GM19240 (cell line): ENCODE data around the gene LRBA.

Experiments used
- DNase-seq: peaks from one replicate; pipeline ENCODE4 v3.0.0; 2011; ENCODE audit warnings: low spot score; ENCODE audit not compliant: insufficient read length

Gene LRBA

GRCh38 chr4:150371869-150372268, 643.2 kb downstream of the LRBA start:
- DNase-seq: no peak

DNA sequence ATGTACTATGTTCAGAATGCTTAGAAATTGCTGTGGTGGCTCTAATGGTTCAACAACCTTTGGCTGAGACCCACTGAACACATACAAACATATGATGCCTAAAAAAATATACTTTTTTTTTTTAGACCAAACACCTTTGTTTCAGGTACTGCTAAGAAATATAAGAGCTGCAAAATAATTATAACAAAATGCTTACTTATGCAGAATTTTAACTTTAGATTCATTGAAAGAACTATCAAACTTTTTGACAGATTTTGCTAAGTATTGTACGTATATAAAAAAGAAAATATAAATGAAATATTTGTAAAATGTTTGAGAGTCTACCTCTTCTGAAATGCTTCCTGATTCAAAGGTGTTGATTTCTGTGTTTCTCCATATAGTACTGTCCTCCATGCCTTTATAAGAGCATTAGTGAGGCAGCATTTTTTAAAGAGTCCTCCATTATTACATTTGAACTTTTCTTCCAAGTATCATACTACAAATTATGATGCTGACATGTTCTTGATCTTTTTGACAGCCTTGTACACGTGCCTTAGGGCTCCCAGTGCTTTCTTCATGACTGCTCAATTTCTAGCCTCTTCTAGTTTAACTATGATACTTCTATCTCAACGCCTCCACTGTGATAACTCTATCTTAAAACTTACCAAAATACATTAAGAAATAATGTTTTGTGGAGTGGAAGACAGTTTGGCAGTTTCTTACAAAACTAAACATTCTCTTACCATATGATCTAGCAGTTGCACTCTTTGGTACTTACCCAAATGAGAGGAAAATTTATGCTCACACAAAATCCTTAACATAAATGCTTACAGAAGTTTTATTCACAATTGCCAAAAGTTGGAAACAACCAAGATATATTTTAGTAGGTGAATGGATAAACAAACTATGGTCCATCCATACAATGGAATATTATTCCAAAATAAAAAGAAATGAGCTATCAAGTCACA, 645.4 kb downstream of the LRBA start:
- no peak for DNase-seq

DNA sequence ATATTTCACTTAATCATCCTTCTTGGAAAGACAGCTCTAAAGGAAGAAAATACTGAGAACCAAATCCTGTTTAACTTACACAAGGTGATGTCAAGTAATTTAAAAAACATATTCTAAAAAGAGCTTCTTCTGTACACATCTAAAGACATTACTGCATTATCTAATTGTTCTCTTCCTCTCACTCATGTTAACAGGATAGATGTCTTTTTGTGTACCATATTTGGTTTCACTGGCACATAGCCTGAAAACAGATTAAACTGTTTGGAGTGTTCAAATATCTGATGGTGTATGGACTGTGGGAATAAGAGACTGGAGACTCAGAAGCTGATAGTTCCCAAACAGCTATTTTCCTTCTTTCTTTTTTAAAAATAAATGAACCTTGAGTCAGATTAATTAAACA, 646.4 kb downstream of the LRBA start:
- DNase-seq: no peak

GRCh38 chr4:150367326-150367725, 647.8 kb downstream of the LRBA start:
- DNase-seq: no peak

DNA sequence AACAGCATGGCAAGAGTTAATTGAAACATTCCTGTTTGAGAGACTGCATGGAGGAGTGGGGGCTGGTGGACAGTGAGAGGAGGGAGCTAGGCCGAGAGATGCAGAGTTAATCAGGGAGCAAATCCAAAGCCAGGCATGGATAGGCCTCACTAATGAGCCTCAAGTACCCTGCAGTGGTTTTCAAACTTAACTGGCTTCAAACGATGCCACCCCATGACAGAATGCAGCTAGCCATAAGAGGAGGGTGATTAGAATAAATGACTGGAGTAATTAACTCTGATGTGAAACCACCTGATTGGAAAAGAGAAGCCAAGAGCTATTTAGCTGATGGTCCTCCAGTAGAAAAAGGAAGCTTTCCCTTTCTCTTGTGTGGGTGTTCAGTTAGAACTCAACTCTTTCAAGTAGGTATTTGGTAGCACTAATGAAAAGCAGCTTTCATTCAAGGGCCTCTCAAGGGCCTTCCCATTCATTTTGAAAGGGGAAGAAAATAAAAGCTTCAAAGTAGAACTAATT, 648.5 kb downstream of the LRBA start:
- no peak for DNase-seq

GRCh38 chr4:150363721-150364688, 651.1 kb downstream of the LRBA start:
- DNase-seq: no peak

DNA sequence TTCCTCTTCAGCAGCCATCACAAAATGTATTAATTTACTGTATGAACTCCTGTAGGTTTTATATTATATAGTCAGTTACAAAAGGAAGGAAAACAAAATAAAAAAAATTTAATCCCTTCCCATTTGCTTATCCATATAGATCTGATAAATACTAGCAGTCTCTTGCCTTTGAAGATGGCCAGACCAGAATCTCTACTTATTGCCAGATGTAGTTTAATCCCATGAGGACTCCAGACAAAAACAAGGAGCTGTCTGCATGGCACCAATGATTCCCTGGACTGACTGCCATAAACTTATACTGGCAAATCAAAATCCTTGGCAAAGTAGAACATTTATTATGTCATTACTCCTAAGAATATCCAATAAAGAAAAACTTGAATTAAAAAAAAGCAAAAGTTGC, 656.4 kb downstream of the LRBA start:
- no peak for DNase-seq

DNA sequence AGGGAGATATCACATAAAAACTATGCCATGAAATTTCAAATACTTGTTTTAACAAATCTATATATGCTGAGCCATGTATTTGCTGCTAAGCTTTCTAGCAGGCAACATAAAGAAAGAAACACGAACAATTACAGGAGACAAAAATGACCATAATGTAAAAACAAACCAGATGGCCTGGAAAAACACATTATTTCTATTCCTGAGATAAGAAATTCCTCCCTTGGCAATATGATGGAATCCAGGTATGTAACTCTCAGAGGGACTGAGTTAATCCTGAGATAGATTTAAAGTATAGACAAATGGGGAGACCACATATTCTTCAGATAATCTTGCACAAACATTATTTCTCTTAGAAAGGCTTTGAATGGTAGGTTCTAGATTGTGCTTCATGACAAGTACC, 657.3 kb downstream of the LRBA start:
- no peak for DNase-seq

- no peak for DNase-seq
These were observed 659.1 kb downstream of the LRBA start for GRCh38 chr4:150355858-150356455.

GRCh38 chr4:150355418-150355817, 659.7 kb downstream of the LRBA start:
- no peak for DNase-seq

- DNase-seq: no peak
These were observed 660.8 kb downstream of the LRBA start for GRCh38 chr4:150354214-150354796.

DNA sequence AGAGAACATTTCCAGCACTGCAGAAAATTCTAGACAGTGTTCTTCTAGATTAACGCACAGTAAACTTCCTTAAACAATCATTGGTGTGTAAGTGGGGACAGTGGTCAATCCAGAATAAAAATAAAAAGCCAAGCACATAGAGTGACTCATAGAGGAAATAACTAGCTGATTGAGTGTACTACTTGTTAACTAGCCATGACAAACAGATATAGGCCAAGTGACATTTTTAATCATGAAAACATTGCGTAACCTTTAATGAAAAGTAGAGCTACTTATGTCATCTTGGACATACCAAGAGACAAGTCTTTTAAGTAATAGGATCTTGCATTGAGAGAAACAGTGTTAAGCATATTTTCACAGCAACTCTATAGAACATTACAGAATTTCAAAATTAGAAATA, 667.0 kb downstream of the LRBA start:
- no peak for DNase-seq

DNA sequence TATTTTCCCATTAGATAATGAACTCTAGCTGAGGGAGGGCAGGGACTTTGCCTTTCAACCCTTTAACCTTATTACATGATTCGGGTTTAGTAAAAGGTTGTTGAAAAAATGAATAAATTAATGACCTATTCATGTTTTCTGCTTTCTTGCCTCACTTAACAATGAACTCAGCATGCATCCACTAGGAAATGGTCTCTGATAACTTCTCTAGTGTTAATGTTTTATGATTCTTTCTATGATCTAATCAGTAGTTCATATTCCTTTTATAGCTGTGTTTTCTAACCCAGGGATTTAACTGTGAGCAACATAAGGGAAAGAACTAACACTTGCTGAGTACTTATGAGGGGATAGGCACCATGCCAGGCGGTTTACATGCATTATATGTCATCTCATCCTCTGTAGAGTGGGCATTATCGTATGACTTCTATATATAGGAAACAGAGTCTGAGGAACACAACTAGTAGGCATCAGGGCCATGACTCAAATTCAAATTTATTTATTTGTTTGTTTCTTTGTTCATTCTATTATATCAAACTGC, 669.8 kb downstream of the LRBA start:
- no peak for DNase-seq

DNA sequence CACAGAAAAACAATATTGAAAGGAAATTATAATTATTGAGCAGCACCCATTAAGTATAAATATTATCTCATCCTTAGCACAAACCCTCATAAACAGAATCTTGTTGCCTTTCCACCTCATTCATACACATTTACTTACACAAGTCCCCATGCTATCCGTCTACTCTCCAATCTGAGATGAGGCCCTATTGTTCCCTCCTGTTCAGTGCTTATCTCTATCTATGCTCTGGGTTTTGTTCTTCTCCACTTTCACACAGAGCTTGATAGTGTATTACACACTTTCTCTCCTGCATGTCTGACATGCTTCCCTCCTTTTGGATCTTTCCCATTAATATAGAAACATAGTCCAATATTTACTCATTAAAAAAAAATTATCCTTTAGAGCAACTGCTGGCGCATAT, 671.3 kb downstream of the LRBA start:
- no peak for DNase-seq

DNA sequence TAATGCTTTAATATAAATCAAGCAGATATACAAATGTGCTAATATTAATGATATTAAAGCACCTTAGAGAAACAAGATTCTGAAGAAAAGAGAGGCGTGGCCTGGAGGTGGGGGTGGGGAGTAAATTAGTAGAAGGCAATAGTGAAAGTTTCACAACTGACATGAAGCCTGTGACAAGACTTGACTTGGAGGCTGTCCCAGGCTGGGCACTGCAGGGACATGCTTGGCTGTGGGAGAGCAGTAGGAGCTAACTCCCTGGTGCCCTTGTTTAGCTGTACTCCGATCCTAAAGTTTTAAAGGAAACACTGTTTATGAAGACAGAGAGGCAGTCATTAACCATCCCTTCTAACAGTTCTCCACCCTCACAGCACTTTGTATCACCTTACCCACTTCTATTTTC, 672.1 kb downstream of the LRBA start:
- DNase-seq: no peak

DNA sequence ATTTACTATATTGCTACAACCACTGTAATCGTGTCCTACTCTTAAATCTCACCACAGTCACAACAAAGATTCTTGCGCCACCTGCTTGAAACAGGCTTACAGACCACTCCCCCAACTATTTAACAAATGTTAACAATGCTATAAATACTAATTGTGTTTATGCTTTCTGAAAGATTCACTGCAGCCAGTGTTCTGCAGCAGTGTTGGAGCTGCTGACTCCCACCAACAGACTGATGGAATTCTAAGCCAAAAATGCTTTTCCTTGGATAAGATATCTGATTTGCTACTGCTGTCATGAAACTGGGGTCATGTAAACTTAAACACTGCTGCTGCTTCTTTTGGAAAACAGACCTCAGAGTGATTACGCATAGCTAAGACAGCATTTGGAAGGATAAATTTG, 677.4 kb downstream of the LRBA start:
- no peak for DNase-seq

DNA sequence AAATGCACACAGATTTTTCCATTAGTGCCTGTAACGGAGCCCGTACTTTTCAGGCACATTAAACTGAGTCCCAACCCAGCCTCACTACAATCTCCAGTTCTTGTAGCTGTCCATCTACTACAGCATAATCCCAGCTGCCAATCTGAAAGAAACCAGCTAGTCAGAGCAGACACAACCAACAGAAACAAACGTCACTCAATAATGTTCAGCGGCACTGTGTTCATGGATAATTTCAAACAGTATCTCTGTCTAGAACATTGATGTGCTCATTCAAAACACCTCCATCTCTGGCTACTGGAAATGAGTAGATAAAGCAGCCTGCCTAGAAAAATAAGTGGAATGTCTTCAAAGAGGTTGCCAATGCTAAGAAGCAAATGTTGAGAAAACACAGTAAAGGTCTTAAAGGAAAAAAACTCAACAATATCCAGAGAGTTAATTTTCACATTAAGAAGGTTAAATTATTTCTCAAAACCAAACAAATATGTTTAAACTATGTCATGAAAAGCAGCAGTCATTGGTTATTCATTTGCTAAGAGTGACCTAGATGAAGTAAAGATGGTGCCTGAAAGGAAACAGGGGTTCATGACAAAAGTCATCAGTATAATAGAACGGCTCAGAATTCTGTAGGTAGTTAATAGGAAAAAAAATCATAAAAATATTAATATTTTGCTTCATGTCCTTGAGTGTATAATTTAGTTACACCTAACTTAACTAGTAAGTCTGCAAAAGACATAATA, 678.2 kb downstream of the LRBA start:
- DNase-seq: no peak

DNA sequence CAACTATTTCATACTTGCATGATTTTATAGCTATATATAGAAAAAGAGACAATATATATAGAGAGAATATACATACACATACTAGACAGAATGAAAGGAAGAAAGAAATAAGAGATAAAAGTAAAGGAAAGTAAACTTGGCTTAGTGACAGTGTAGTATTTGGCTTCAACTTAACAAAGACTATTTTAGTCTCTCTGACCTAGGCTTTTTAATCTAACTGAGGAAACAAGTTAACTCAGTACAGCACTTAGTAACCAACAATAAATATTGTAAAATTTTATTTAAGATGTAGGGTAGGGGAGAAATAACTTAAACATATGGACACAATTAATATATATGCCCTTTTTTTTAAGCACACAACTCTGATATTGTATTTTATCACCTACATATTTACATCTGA, 682.1 kb downstream of the LRBA start:
- no peak for DNase-seq

GRCh38 chr4:150332086-150332485, 683.0 kb downstream of the LRBA start:
- DNase-seq: no peak

GRCh38 chr4:150329373-150329772, 685.7 kb downstream of the LRBA start:
- DNase-seq: no peak
